Endodermal cell (in vitro differentiated cells): ENCODE data around the gene DSCAML1. TPM values are rescaled to one million over a fixed set of nuclear protein-coding genes. Genes with fewer than 3 reads are reported as not detected.

Source experiments
- DNase-seq: peaks from one replicate; pipeline ENCODE4 v3.0.0-alpha.2; 2017
- H3K27ac ChIP-seq: 2 replicates; pipeline ENCODE4 v1.5.1; 2013; ENCODE audit warnings: mild to moderate bottlenecking, low read depth, low read length, moderate library complexity
- H3K27me3 ChIP-seq: 2 replicates; pipeline ENCODE4 v1.6.1; 2013; ENCODE audit warnings: mild to moderate bottlenecking, low read length, moderate library complexity; ENCODE audit not compliant: insufficient read depth, control insufficient read depth, poor library complexity, severe bottlenecking
- H3K36me3 ChIP-seq: 2 replicates; pipeline ENCODE4 v1.7.0; 2013; ENCODE audit warnings: mild to moderate bottlenecking, low read length, moderate library complexity; ENCODE audit not compliant: control insufficient read depth, insufficient read depth
- H3K4me1 ChIP-seq: one replicate; pipeline ENCODE4 v1.7.0; 2013; ENCODE audit warnings: low read length; ENCODE audit not compliant: control insufficient read depth, insufficient read depth
- H3K4me3 ChIP-seq: 2 replicates; pipeline ENCODE4 v1.5.1; 2013; ENCODE audit warnings: mild to moderate bottlenecking, low read length, moderate library complexity
- H3K9ac ChIP-seq: 2 replicates; pipeline ENCODE4 v1.6.1; 2013; ENCODE audit warnings: mild to moderate bottlenecking, low read length, moderate library complexity; ENCODE audit not compliant: poor library complexity, severe bottlenecking; ENCODE audit errors: extremely low read depth
- H3K9me3 ChIP-seq: 2 replicates; pipeline ENCODE4 v1.6.1; 2013; ENCODE audit warnings: mild to moderate bottlenecking, low read length, moderate library complexity; ENCODE audit not compliant: control insufficient read depth
- H3K27ac Mint-ChIP-seq: 2 replicates; pipeline ENCODE4 v1.8.0; 2020; ENCODE audit warnings: mixed read lengths
- H3K27me3 Mint-ChIP-seq: 2 replicates; pipeline ENCODE4 v1.8.0; 2021; ENCODE audit warnings: mild to moderate bottlenecking, mixed read lengths; ENCODE audit not compliant: insufficient read depth
- H3K36me3 Mint-ChIP-seq: 2 replicates; pipeline ENCODE4 v1.8.0; 2020; ENCODE audit warnings: low read depth, mixed read lengths
- H3K4me1 Mint-ChIP-seq: 2 replicates; pipeline ENCODE4 v1.8.0; 2020; ENCODE audit warnings: mixed read lengths
- H3K4me3 Mint-ChIP-seq: 2 replicates; pipeline ENCODE4 v1.8.0; 2020; ENCODE audit warnings: mild to moderate bottlenecking, moderate library complexity, mixed read lengths
- H3K9me3 Mint-ChIP-seq: 2 replicates; pipeline ENCODE4 v1.8.0; 2020; ENCODE audit warnings: mild to moderate bottlenecking, mixed read lengths
- WGBS, 2 experiments: methylation state at CpG; one replicate each; pipeline versions ENCODE4 v1.1.5 to v1.1.7; 2013; ENCODE audit warnings: missing lambda C conversion rate in 2 of 2, mixed read lengths in 1 of 2; ENCODE audit not compliant: insufficient coverage in 1 of 2, insufficient read length in 1 of 2; 5-methylcytosine and 5-hydroxymethylcytosine counted together
- total RNA-seq, 2 donors: library from RNA; stranded (reverse); fragmentation: NEBNext Ultra II Directional in 1 of 2; extraction: Animal tissue kit (Norgen Biotek cat#: 25700) in 1 of 2; gene quantifications; 2 replicates in 1 of 2; 3 replicates in 1 of 2; pipeline ENCODE4 v1.2.1, GENCODE V29; 2021
- TF ChIP-seq, protein P1 (sequence below): fragments of 200-600 bp; sonication (generic); conservative IDR thresholded peaks from 2 replicates; pipeline ENCODE4 v1.5.0; 2021; ENCODE audit warnings: antibody characterized with exemption, mild to moderate bottlenecking

The DSCAML1 gene
- total RNA-seq, 2 donors from 2014 or later = 5.6 to 10.9 TPM

GRCh38 chr11:117430293-117430955, 366.6 kb downstream of the DSCAML1 start:
- no peak overlapping the region for H3K4me3 Mint-ChIP-seq
- TF ChIP-seq, protein P1, sequence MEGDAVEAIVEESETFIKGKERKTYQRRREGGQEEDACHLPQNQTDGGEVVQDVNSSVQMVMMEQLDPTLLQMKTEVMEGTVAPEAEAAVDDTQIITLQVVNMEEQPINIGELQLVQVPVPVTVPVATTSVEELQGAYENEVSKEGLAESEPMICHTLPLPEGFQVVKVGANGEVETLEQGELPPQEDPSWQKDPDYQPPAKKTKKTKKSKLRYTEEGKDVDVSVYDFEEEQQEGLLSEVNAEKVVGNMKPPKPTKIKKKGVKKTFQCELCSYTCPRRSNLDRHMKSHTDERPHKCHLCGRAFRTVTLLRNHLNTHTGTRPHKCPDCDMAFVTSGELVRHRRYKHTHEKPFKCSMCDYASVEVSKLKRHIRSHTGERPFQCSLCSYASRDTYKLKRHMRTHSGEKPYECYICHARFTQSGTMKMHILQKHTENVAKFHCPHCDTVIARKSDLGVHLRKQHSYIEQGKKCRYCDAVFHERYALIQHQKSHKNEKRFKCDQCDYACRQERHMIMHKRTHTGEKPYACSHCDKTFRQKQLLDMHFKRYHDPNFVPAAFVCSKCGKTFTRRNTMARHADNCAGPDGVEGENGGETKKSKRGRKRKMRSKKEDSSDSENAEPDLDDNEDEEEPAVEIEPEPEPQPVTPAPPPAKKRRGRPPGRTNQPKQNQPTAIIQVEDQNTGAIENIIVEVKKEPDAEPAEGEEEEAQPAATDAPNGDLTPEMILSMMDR = no peak
- H3K9me3 Mint-ChIP-seq = no peaks in the 10 kb centered on the region
- H3K4me3 ChIP-seq = no peak overlapping the region
- H3K9ac ChIP-seq = no peak overlapping the region
- 90 to 92% methylated on average over 12 to 15 of the region's 15 CpGs for WGBS, 2 experiments
- peak overlapping the region; percentile 33 for H3K27ac Mint-ChIP-seq
- H3K9me3 ChIP-seq = no peaks in the 10 kb centered on the region
- peaks cover 25% of the 10 kb centered on the region for H3K27me3 ChIP-seq
- peaks cover 34% of the 10 kb centered on the region for H3K27me3 Mint-ChIP-seq
- H3K36me3 Mint-ChIP-seq = no peaks in the 10 kb centered on the region
- H3K4me1 Mint-ChIP-seq = peaks cover 30% of the 10 kb centered on the region
- peak; percentile 35 for DNase-seq
- H3K4me1 ChIP-seq = peaks cover 7% of the 10 kb centered on the region
- H3K36me3 ChIP-seq = no peaks in the 10 kb centered on the region
- peak overlapping the region; percentile 52 for H3K27ac ChIP-seq

GRCh38 chr11:117428856-117429229, 368.2 kb downstream of the DSCAML1 start:
- H3K4me3 Mint-ChIP-seq = no peak overlapping the region
- Histone ChIP-seq H3K4me3 (no peak overlapping the region), H3K27me3 (peaks cover 29% of the 10 kb centered on the region), H3K4me1 (peaks cover 7% of the 10 kb centered on the region), H3K9ac (no peak overlapping the region), H3K9me3 (no peaks in the 10 kb centered on the region), H3K27ac (no peak overlapping the region), H3K36me3 (no peaks in the 10 kb centered on the region)
- 79 to 96% methylated on average over 3 to 7 of the region's 7 CpGs for WGBS, 2 experiments
- DNase-seq = no peak
- peaks cover 30% of the 10 kb centered on the region for H3K4me1 Mint-ChIP-seq
- no peaks in the 10 kb centered on the region for H3K36me3 Mint-ChIP-seq
- H3K27me3 Mint-ChIP-seq = peaks cover 31% of the 10 kb centered on the region
- TF ChIP-seq, protein P1 = peak; percentile 40
- H3K9me3 Mint-ChIP-seq = no peaks in the 10 kb centered on the region
- H3K27ac Mint-ChIP-seq = no peak overlapping the region

DNA sequence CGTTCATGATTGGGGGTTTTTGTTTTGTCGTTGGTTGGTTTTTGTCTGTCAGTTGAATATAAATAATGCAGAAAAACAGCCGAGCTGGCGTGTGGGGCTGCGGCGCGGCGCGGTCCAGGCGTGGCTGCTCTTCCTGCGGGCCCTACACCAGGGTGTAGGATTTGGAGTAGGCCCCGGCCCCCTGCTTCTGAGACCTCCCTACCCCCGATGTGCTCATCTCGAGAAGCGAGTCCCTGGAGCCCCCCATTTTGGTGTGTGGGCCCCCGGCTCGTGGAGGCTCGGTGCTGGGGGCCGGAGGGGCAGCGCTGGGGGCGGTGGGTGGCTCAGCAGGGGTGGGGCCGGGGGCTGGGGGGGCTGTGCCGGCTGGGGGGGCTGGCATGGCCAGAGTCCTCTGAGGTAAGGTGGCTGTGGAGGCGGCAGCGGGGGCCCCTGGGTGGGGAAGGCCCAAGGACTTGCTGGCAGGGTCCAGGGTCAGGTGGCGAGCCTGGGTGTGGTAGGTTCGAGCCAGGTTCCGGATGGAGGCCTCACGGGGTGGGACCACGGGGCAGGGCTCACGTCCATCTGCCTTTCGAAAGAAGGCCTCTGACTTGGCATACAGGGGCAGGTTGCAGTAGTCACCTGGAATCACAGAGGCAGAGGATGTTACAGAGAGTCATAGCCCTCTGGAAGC, 368.7 kb downstream of the DSCAML1 start:
- H3K9me3 ChIP-seq = no peaks in the 10 kb centered on the region
- TF ChIP-seq, protein P1 = no peak
- H3K4me3 Mint-ChIP-seq = no peak overlapping the region
- H3K27me3 Mint-ChIP-seq = peaks cover 31% of the 10 kb centered on the region
- H3K9me3 Mint-ChIP-seq = no peaks in the 10 kb centered on the region
- WGBS, 2 experiments = 93 to 94% methylated on average over 18 to 32 of the region's 32 CpGs
- no peak overlapping the region for H3K9ac ChIP-seq
- peaks cover 29% of the 10 kb centered on the region for H3K27me3 ChIP-seq
- H3K36me3 ChIP-seq = no peaks in the 10 kb centered on the region
- no peak overlapping the region for H3K27ac Mint-ChIP-seq
- H3K4me1 ChIP-seq = peaks cover 7% of the 10 kb centered on the region
- peaks cover 30% of the 10 kb centered on the region for H3K4me1 Mint-ChIP-seq
- peak; percentile 57 for DNase-seq
- H3K4me3 ChIP-seq = no peak overlapping the region
- no peak overlapping the region for H3K27ac ChIP-seq
- no peaks in the 10 kb centered on the region for H3K36me3 Mint-ChIP-seq
